GM08714 (cell line): ENCODE results near the gene TBC1D5.
"Not testable (repeated sequence)": the region's sequence is repeated elsewhere in the genome, so short reads cannot be mapped to it uniquely, and the experiment has no call there.

Experiments
- H3K4me3 ChIP-seq: fragments of 200-500 bp; sonication (Bioruptor generic); 2 replicates; pipeline ENCODE4 v1.5.1; 2014; ENCODE audit warnings: mild to moderate bottlenecking, low read length, inconsistent platforms
- ZNF274 ChIP-seq: IDR thresholded peaks from 2 replicates; pipeline ENCODE4 v1.6.1; 2012; ENCODE audit warnings: mild to moderate bottlenecking, low read depth, low read length

The TBC1D5 gene

DNA sequence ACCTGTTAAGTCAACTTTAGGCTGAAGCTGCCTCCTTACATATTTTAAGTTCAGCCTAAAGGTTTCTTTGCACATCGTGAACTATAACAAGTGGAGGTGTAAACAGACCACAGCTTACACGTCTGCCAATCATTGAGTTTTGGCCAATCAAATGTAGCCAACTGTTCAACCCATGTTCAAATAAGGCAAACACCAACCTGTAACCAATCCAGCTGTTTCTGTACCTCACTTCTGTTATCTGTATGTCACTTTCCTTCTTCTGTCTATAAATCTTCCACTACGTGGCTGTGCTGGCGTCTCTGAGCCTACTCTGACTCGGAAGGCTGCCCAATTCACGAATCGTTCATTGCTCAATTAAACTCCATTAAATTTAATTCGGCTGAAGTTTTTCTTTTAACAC is 356.0 kb downstream of the TBC1D5 start:
- no peak for TF ChIP-seq ZNF274
- H3K4me3 ChIP-seq = no peak overlapping the region

GRCh38 chr3:17384567-17385296 is 357.7 kb downstream of the TBC1D5 start:
- no peak for TF ChIP-seq ZNF274

GRCh38 chr3:17373304-17373703 is 369.1 kb downstream of the TBC1D5 start:
- H3K4me3 ChIP-seq = no peak overlapping the region
- TF ChIP-seq ZNF274 = no peak

More at GRCh38 chr3:17384567-17385296, 357.7 kb downstream of the TBC1D5 start:
- H3K4me3 ChIP-seq = no peak overlapping the region

DNA sequence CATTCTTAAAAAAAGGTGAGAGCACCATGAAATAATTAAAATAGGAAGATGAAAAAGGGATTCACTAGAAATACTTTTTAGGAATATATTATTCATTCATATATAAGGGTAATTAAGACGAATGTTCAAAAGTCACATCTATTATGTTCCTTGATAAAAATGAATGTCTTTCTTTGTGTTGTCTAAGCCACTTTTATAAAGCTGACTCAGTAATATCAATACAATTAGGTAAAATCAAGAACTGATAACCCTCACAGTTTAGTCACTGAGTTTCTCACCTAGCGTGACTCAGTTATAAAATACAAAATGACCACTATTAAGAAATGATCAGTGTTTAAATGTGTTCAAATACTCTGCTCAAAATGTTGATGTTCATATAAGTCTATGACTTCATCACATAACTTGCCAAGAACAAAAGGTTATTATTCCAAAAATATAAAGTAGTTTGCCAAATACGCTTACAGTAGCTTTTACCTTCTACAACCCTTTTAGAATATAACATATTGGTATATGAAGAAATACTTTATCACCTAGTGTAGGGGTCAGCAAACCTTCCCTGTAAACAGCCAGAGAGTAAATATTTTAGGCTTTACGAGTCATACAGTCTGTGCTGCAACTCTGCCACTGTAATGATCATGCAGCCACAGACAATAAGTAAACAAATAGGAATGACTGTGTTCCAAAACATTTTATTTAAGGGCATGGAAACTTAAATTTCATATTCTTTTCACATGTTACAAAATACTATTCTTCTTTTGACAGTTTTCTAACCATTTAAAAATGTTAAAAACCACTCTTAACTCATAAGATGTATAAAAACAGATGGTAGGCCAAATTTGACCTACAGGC is 369.8 kb downstream of the TBC1D5 start:
- TF ChIP-seq ZNF274 = no peak
- no peak overlapping the region for H3K4me3 ChIP-seq

GRCh38 chr3:17369973-17370372 is 372.5 kb downstream of the TBC1D5 start:
- no peak for TF ChIP-seq ZNF274
- H3K4me3 ChIP-seq = no peak overlapping the region

GRCh38 chr3:17367171-17367570 is 375.3 kb downstream of the TBC1D5 start:
- no peak for TF ChIP-seq ZNF274
- no peak overlapping the region for H3K4me3 ChIP-seq

DNA sequence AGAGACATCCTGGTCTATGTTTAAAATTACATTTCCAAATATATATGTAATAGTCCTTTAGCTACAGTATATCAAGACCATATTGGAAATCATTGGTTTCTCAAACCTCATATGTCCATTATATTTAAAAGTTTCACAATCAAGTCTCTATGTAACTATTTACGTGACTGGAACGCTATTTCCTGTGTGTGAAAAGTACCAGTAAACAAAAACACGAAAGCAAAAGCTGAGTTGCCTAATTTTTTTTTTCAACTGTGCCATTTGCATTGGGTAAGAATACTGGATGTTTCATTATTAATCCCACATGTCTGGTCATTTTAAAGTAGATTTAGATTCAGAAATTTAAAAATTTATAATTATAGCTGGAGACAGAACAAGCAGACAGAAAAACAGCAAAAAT is 381.4 kb downstream of the TBC1D5 start:
- no peak overlapping the region for H3K4me3 ChIP-seq
- TF ChIP-seq ZNF274 = no peak

- TF ChIP-seq ZNF274 = no peak
- H3K4me3 ChIP-seq = no peak overlapping the region
Observed at GRCh38 chr3:17359911-17360310, 382.5 kb downstream of the TBC1D5 start.

DNA sequence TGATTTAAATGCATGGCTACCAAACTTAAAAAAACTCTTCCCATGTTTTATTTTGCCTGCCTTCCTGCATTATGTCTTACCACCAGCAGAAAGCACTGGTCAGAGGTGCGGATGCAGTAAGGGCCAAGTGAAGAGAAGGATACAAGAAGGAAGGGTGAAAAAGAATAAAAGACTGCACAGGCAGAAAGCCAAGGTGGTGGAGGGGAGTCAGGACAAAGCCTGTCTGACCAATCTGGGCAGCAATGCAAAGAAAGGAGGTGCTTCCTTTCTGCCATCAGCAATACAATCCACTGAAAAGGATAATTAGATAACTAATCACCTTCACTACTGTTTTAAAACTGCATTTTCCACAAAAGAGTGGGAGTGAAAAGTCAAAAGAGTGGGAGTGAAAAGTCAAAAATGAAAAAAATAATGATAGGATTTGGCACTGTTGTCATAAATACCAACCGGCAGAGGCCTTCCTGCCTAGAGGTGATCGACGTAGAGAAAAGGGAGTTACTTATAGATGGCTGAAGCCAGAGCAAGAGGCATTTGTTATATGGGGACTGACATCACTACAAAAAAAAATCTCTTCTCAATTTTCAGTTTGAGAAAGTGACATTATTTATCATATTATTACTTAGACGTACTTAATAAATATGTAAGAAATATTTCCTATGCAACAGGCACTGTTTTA is 385.3 kb downstream of the TBC1D5 start:
- TF ChIP-seq ZNF274 = no peak
- H3K4me3 ChIP-seq = no peak overlapping the region

DNA sequence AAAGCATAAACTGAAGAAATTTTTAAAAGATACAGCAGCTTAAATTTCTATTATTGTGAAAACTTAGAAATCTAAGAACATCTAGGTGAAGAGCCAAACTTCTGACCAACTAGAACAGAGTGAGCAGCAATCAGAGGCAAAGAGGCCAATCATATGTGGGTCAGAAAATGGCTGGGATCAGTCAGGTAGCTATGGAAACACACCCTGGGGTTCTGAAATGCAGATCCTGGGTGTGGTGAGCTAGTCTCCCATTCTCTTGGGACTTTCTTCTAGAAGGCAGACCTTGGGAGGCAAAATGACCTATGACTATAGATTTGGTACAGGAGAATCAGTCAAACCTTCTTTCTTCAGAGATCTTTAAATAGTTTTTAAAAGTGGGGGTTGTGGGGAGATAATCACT is 385.8 kb downstream of the TBC1D5 start:
- no peak overlapping the region for H3K4me3 ChIP-seq
- TF ChIP-seq ZNF274 = no peak

DNA sequence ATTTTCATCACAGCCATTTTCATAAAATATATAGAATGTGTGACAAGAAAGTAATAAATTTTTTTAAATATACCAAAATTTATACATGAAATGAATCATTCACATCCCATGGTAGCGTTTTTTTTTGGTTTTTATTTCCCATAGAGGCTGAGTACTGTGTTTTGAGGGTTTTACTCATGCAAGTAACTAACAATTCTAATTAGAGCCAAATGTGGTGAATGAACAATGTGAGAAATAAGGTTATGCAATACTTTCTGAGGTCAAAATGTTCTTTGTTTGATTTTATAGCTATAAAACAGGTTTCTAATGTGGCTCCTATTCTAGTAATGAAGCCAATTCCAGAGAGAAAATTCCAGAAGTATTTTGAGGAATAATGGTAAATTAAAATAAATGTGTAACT is 386.8 kb downstream of the TBC1D5 start:
- no peak overlapping the region for H3K4me3 ChIP-seq
- no peak for TF ChIP-seq ZNF274

DNA sequence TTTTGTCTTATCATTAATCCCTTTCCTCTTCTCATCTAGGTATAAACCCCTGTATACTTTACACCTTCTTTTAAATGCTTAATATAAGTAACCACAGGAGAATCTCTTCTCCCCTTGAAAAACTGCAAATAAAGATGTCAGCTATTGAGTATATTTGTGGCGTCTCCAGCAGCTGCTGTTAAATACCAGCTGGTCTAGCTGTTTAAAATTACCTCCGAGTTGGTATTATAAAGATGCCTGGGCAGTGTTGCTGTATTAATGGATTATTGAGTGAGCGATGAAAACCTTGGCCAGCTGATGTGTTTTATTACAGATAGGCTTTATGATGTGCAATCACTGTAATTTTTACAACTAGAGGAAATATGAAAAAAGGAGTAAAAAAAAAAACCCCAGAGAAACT is 388.1 kb downstream of the TBC1D5 start:
- no peak overlapping the region for H3K4me3 ChIP-seq
- no peak for TF ChIP-seq ZNF274

- no peak overlapping the region for H3K4me3 ChIP-seq
- TF ChIP-seq ZNF274 = no peak
Observed at GRCh38 chr3:17352620-17353019, 389.8 kb downstream of the TBC1D5 start.

DNA sequence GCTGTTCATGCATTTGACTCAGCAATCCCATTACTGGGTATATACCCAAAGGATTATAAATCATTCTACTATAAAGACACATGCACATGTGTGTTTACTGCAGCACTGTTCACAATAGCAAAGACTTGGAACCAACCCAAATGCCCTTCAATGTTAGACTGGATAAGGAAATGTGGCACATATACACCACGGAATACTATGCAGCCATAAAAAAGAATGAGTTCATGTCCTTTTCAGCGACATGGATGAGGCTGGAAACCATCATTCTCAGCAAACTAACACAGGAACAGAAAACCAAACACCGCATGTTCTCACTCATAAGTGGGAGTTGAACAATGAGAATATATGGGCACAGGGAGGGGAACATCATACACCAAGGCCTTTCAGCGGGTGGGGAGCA is 391.2 kb downstream of the TBC1D5 start:
- H3K4me3 ChIP-seq = not testable (repeated sequence)

DNA sequence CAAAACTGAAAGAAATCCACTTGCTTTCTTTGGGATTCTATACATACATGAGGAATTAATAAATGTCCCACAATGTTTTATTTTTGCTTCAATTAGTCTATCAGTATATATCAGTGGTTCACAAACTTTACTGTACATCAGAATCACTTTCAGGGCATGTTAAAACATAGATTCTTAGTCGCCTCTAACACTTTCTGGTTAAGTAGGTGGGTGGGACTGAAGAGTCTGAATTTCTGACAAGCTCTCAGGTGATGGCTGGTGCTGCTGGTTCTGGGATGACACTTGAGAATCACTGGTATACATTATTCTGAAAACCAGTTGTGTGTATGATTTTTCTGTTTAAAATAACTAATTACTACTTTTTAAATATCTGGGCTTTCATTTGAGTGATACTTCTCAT is 393.3 kb downstream of the TBC1D5 start:
- no peak overlapping the region for H3K4me3 ChIP-seq
- no peak for TF ChIP-seq ZNF274
